K562 (cell line): ENCODE measurements around the gene USPL1. TPM values are rescaled to one million over a fixed set of nuclear protein-coding genes. Genes with fewer than 3 reads are reported as not detected.

Experiments used
- ATAC-seq: fragments of 200-7000 bp; cut with Tn5 transposase; 3 replicates; pipeline ENCODE4 v1.9.1; 2020; ENCODE audit warnings: moderate library complexity
- BruUV-seq: library from RNA; stranded (reverse); fragments of 400-500 nt; replicated peaks from 2 replicates; lab custom pipeline; 2021; lab: Mats Ljungman, UMichigan
- CTCF ChIA-PET: fragments of 300-600 bp; formaldehyde crosslinking; extraction: SDS; loops from one replicate; lab custom pipeline; 2021; ENCODE audit warnings: low intra/inter-chr PET ratio; lab: Yijun Ruan, JAX
- POLR2A ChIA-PET: fragments of 300-600, 350-650 bp; sonication (Branson Sonifier 250); formaldehyde crosslinking; extraction: SDS; loops from one replicate; lab custom pipeline; 2021; ENCODE audit warnings: antibody characterized with exemption, inconsistent platforms; lab: Yijun Ruan, JAX
- DNase-seq, 4 experiments: peaks; one replicate each; pipeline versions ENCODE4 v3.0.0 to v3.0.0-alpha.2; 2011 to 2018; ENCODE audit warnings: low spot score in 3 of 4, mixed read lengths in 3 of 4; ENCODE audit errors: extremely low read depth in 1 of 4
- FAIRE-seq: peaks from 2 replicates; lab custom pipeline; 2011; peaks lifted over from hg19 to GRCh38; lab: Jason Lieb, UNC
- H2AFZ ChIP-seq: 2 replicates; pipeline ENCODE4 v1.6.0; 2011; ENCODE audit warnings: low read depth, low read length, control low read depth, inconsistent platforms
- H3K27ac ChIP-seq: fragments of 200-600 bp; 3 replicates; pipeline ENCODE4 v1.8.0; 2011; ENCODE audit warnings: low read depth, mild to moderate bottlenecking, control low read depth, inconsistent platforms, low read length, moderate library complexity, mixed read lengths; ENCODE audit errors: extremely low read depth
- H3K27me3 ChIP-seq, 2 experiments: fragments of 300-600 bp in 1 of 2; 2 replicates in 1 of 2; 3 replicates in 1 of 2; pipeline versions ENCODE4 v1.6.0 to v1.8.0; 2011; ENCODE audit warnings: inconsistent platforms in 2 of 2, low read length in 2 of 2, mild to moderate bottlenecking in 1 of 2, mixed read lengths in 1 of 2, moderate library complexity in 1 of 2; ENCODE audit not compliant: control insufficient read depth in 2 of 2, insufficient read depth in 2 of 2
- H3K36me3 ChIP-seq: fragments of 300-600 bp; 3 replicates; pipeline ENCODE4 v1.8.0; 2011; ENCODE audit warnings: mild to moderate bottlenecking, low read length, inconsistent platforms; ENCODE audit not compliant: control insufficient read depth, insufficient read depth
- H3K4me1 ChIP-seq, 2 experiments: fragments of 200-600 bp in 1 of 2; replicated peaks in 1 of 2; 2 replicates in 1 of 2; 3 replicates in 1 of 2; pipeline versions ENCODE4 v1.5.1 to v1.8.0; 2011; ENCODE audit warnings: inconsistent platforms in 2 of 2, low read length in 2 of 2, mild to moderate bottlenecking in 1 of 2, mixed read lengths in 1 of 2, moderate library complexity in 1 of 2; ENCODE audit not compliant: control insufficient read depth in 2 of 2, insufficient read depth in 2 of 2
- H3K4me2 ChIP-seq: 2 replicates; pipeline ENCODE4 v1.6.1; 2011; ENCODE audit warnings: low read length, control low read depth, inconsistent platforms, mixed read lengths; ENCODE audit not compliant: insufficient read depth
- H3K4me3 ChIP-seq: fragments of 200-600 bp; sonication (generic), shearing (Covaris generic); 2 replicates; pipeline ENCODE4 v1.5.1; 2016; ENCODE audit warnings: control low read depth, inconsistent platforms
- H3K79me2 ChIP-seq: fragments of 200-600 bp; 3 replicates; pipeline ENCODE4 v1.8.0; 2011; ENCODE audit warnings: low read length, inconsistent platforms; ENCODE audit not compliant: control insufficient read depth, insufficient read depth
- H3K9ac ChIP-seq, 2 experiments: 2 replicates each; pipeline versions ENCODE4 v1.6.0 to v1.6.1; 2011; ENCODE audit warnings: low read depth in 2 of 2, low read length in 2 of 2, control low read depth in 1 of 2, inconsistent platforms in 1 of 2, mild to moderate bottlenecking in 1 of 2, mixed read lengths in 1 of 2; ENCODE audit not compliant: insufficient read depth in 1 of 2
- H3K9me1 ChIP-seq: one replicate; pipeline ENCODE4 v1.6.0; 2011; ENCODE audit warnings: inconsistent platforms, mild to moderate bottlenecking, low read length, moderate library complexity; ENCODE audit not compliant: control insufficient read depth, insufficient read depth
- H3K9me3 ChIP-seq: replicated peaks from 2 replicates; pipeline ENCODE4 v1.5.1; 2011; ENCODE audit warnings: low read depth, low read length, inconsistent platforms; ENCODE audit not compliant: control insufficient read depth, insufficient read depth
- H4K20me1 ChIP-seq: replicated peaks from 2 replicates; pipeline ENCODE4 v1.6.1; 2011; ENCODE audit warnings: low read length, inconsistent platforms, mixed read lengths; ENCODE audit not compliant: control insufficient read depth, insufficient read depth
- CBX5 ChIP-seq: IDR thresholded peaks from 2 replicates; pipeline ENCODE4 v1.6.1; 2014; ENCODE audit warnings: low read depth, borderline replicate concordance
- KDM4B ChIP-seq, 2 experiments: fragments of 450-650 bp in 1 of 2; sonication (generic) in 1 of 2; IDR thresholded peaks; 2 replicates each; pipeline ENCODE4 v1.6.1; 2016 to 2017; ENCODE audit warnings: borderline replicate concordance in 2 of 2, antibody characterized with exemption in 1 of 2, low read depth in 1 of 2, mild to moderate bottlenecking in 1 of 2
- NCOR1 ChIP-seq: fragments of 450-650 bp; IDR thresholded peaks from 2 replicates; pipeline ENCODE4 v1.6.1; 2016; ENCODE audit warnings: mild to moderate bottlenecking, moderate library complexity
- SRSF9 ChIP-seq: fragments of 200-400 bp; formaldehyde crosslinking; IDR thresholded peaks from 2 replicates; pipeline ENCODE4 v1.6.1; 2017; ENCODE audit warnings: low read depth, low read length, borderline replicate concordance
- WGBS: fragments of 100-300 bp; shearing (Covaris generic); methylation state at CpG from one replicate; pipeline ENCODE4 v1.1.6; 2016; ENCODE audit warnings: low coverage, mixed read lengths; ENCODE audit not compliant: insufficient coverage; ENCODE audit errors: missing lambda C conversion rate; 5-methylcytosine and 5-hydroxymethylcytosine counted together
- in situ Hi-C: fragments of 300-500 bp; cut with MboI; formaldehyde crosslinking; loops from 4 replicates; pipeline ENCODE4 v1.15.0; 2018; ENCODE audit warnings: inconsistent platforms, mixed read lengths
- intact Hi-C: fragments of 100-400 bp; cut with micrococcal nuclease; formaldehyde crosslinking; loops from 2 replicates; pipeline ENCODE4 v1.14.2; 2022
- polyA plus RNA-seq, 8 experiments: library from polyadenylated mRNA; depleted of rRNA in 4 of 8; stranded (reverse) in 5 of 8; unstranded in 3 of 8; fragments of >200 nt; fragmentation: Nextera tagmentation in 2 of 8; fragmentation: Illumina TruSeq in 1 of 8; extraction: Ambion mirVana in 2 of 8; extraction: Trizol in 1 of 8; gene quantifications; 2 replicates each; pipeline versions ENCODE4 v1.2.1 to v1.2.3, GENCODE V29; 2011 to 2014; ENCODE audit warnings: inconsistent platforms in 1 of 8, missing spikeins in 1 of 8
- total RNA-seq, 7 experiments: library from RNA; depleted of rRNA in 6 of 7; stranded (reverse); fragments of >200 nt in 6 of 7; fragmentation: Illumina TruSeq in 2 of 7; extraction: Trizol in 2 of 7; gene quantifications; 2 replicates each; pipeline versions ENCODE4 v1.2.1 to v1.2.3, GENCODE V29; 2011 to 2021; ENCODE audit warnings: low replicate concordance in 1 of 7
- TF ChIP-seq, protein P1 (sequence below), 2 experiments: fragments of 450-650 bp in 1 of 2; IDR thresholded peaks; 2 replicates each; pipeline ENCODE4 v1.6.1; 2011 to 2017; ENCODE audit warnings: low read depth in 2 of 2, antibody characterized with exemption in 1 of 2, borderline replicate concordance in 1 of 2, low read length in 1 of 2, mild to moderate bottlenecking in 1 of 2, mixed read lengths in 1 of 2; ENCODE audit not compliant: control insufficient read depth in 1 of 2
- TF ChIP-seq, protein P2 (sequence below): sonication (generic); formaldehyde crosslinking; IDR thresholded peaks from 2 replicates; pipeline ENCODE4 v1.8.0; 2022; ENCODE audit warnings: missing genetic modification reagents, mild to moderate bottlenecking, moderate library complexity, borderline replicate concordance

USPL1 gene
- total and polyA plus RNA-seq, 9 of the 15 experiments (the other 6 are each of a cell fraction or from before 2014, with no cell fraction given), result 5.5 to 18.0 (median 12.0) TPM

DNA sequence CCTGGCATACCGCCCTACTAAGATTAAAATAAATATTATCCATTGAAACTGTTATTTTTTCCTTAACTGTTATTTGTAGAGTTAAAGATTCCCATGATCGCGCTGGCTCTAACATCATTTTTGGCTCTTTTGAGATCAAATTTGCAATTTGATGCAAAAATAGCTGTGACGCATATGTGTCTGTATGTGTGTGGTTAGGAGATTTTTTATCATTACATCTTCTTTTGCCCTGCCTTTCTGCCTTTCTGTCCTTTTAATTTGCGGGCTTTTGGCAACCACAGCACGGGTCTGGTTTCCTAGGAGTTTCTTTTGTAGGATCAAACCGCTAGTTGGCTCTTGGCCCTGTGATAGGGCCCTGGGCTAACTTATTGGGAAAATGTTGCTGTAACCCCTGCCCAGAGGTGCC lies 80.3 kb downstream of the USPL1 start:
- DNase-seq, result no peak
- Histone ChIP-seq H2AFZ (no peak overlapping the region), H3K4me1 (no peaks in the 10 kb centered on the region), H3K36me3 (no peaks in the 10 kb centered on the region), H3K9ac (no peak overlapping the region), H3K9me1 (no peaks in the 10 kb centered on the region), H4K20me1 (no peaks in the 10 kb centered on the region), H3K9me3 (no peaks in the 10 kb centered on the region), H3K4me2 (no peak overlapping the region), H3K4me3 (no peak overlapping the region), H3K27ac (no peak overlapping the region), H3K27me3 (peaks cover 13 to 34% of the 10 kb centered on the region in 2 experiments), H3K79me2 (no peaks in the 10 kb centered on the region)
- WGBS, result 0% methylated on average over 7 of the region's 7 CpGs
- FAIRE-seq, result no peak
- TF ChIP-seq, protein P1, sequence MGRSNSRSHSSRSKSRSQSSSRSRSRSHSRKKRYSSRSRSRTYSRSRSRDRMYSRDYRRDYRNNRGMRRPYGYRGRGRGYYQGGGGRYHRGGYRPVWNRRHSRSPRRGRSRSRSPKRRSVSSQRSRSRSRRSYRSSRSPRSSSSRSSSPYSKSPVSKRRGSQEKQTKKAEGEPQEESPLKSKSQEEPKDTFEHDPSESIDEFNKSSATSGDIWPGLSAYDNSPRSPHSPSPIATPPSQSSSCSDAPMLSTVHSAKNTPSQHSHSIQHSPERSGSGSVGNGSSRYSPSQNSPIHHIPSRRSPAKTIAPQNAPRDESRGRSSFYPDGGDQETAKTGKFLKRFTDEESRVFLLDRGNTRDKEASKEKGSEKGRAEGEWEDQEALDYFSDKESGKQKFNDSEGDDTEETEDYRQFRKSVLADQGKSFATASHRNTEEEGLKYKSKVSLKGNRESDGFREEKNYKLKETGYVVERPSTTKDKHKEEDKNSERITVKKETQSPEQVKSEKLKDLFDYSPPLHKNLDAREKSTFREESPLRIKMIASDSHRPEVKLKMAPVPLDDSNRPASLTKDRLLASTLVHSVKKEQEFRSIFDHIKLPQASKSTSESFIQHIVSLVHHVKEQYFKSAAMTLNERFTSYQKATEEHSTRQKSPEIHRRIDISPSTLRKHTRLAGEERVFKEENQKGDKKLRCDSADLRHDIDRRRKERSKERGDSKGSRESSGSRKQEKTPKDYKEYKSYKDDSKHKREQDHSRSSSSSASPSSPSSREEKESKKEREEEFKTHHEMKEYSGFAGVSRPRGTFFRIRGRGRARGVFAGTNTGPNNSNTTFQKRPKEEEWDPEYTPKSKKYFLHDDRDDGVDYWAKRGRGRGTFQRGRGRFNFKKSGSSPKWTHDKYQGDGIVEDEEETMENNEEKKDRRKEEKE (IDR thresholded peaks at IDR 0.05; ENCODE audit: borderline replicate concordance in 1 of 2, control insufficient read depth in 1 of 2, low read depth in 2 of 2, low read length in 1 of 2), result no peak
- TF ChIP-seq CBX5, result no peak
- TF ChIP-seq NCOR1, result no peak
- TF ChIP-seq, protein P2, sequence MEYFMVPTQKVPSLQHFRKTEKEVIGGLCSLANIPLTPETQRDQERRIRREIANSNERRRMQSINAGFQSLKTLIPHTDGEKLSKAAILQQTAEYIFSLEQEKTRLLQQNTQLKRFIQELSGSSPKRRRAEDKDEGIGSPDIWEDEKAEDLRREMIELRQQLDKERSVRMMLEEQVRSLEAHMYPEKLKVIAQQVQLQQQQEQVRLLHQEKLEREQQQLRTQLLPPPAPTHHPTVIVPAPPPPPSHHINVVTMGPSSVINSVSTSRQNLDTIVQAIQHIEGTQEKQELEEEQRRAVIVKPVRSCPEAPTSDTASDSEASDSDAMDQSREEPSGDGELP (CRISPR knock-in tag), result no peak
- no peak for TF ChIP-seq SRSF9
- no peak for TF ChIP-seq KDM4B (IDR thresholded peaks at IDR 0.05; ENCODE audit: borderline replicate concordance in 2 of 2, low read depth in 1 of 2)
- POLR2A ChIA-PET, result no interaction called here
- CTCF ChIA-PET, result no interaction called here
- ATAC-seq, result no peak
- intact Hi-C loops (no loop called here), in situ Hi-C loops (no loop called here)
- BruUV-seq, result no TSS peak
